Measurements from ENCODE around the gene HEBP1. TPM values are rescaled to one million over a fixed set of nuclear protein-coding genes. Genes with fewer than 3 reads are reported as not detected.
A peak's percentile ranks its signal among the peaks of the same experiment; 100 is the strongest.

Gene HEBP1
- total RNA-seq, 2 donors from 2014 or later: 39.9 to 57.8 TPM

- no peak for ATAC-seq (ENCODE audit: insufficient number of reproducible peaks, low FRiP score, low read depth)
- DNase-seq (ENCODE audit: low spot score): no peak
- Histone ChIP-seq H3K4me1 (ENCODE audit: control insufficient read depth in 1 of 2, low read depth in 2 of 2) (peaks cover 12 to 20% of the 10 kb centered on the region in 2 donors), H3K9me3 (no peaks in the 10 kb centered on the region), H3K36me3 (no peaks in the 10 kb centered on the region), H3K27me3 (replicated peaks; ENCODE audit: insufficient read depth) (no peaks in the 10 kb centered on the region), H3K27ac (peak overlapping the region in 1 of 2 donors; percentile 23), H3K4me3 (no peak overlapping the region)
- TF ChIP-seq, protein P1, sequence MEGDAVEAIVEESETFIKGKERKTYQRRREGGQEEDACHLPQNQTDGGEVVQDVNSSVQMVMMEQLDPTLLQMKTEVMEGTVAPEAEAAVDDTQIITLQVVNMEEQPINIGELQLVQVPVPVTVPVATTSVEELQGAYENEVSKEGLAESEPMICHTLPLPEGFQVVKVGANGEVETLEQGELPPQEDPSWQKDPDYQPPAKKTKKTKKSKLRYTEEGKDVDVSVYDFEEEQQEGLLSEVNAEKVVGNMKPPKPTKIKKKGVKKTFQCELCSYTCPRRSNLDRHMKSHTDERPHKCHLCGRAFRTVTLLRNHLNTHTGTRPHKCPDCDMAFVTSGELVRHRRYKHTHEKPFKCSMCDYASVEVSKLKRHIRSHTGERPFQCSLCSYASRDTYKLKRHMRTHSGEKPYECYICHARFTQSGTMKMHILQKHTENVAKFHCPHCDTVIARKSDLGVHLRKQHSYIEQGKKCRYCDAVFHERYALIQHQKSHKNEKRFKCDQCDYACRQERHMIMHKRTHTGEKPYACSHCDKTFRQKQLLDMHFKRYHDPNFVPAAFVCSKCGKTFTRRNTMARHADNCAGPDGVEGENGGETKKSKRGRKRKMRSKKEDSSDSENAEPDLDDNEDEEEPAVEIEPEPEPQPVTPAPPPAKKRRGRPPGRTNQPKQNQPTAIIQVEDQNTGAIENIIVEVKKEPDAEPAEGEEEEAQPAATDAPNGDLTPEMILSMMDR (IDR thresholded peaks at IDR 0.05): no peak
These were observed 24.5 kb upstream of the HEBP1 start for GRCh38 chr12:13024531-13024916.

- H3K27me3 ChIP-seq (replicated peaks; ENCODE audit: insufficient read depth): no peaks in the 10 kb centered on the region
- no peak overlapping the region for H3K4me3 ChIP-seq
- no peaks in the 10 kb centered on the region for H3K36me3 ChIP-seq
- no peaks in the 10 kb centered on the region for H3K9me3 ChIP-seq
- no peak for ATAC-seq (ENCODE audit: insufficient number of reproducible peaks, low FRiP score, low read depth)
- H3K4me1 ChIP-seq (ENCODE audit: control insufficient read depth in 1 of 2, low read depth in 2 of 2): peaks cover 12 to 20% of the 10 kb centered on the region in 2 donors
- peak overlapping the region in 1 of 2 donors; percentile 23 for H3K27ac ChIP-seq
- TF ChIP-seq, protein P1 (IDR thresholded peaks at IDR 0.05): peak; percentile 49
- DNase-seq (ENCODE audit: low spot score): no peak
These were observed 23.9 kb upstream of the HEBP1 start for GRCh38 chr12:13023811-13024530.

DNA sequence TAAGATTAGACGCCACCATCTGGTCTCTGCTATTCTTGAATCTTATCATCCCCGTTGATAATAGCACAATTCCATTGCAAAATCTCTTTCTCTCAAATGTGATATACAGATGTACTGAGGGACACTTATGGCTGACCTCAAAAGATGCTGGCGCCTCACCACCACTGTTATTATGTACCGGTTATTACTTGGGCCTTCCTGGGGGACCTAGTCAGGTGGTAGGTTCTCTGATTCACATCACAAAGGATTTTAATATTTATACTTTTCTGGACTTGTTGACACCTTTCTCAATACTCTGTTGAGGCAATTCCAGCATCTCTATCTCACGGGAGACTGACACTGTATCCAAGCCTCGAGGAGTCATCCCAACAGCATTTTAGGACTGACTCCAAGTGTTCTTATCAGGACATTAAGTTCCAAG lies 22.8 kb upstream of the HEBP1 start:
- peaks cover 12 to 20% of the 10 kb centered on the region in 2 donors for H3K4me1 ChIP-seq (ENCODE audit: control insufficient read depth in 1 of 2, low read depth in 2 of 2)
- H3K4me3 ChIP-seq: no peak overlapping the region
- H3K9me3 ChIP-seq: no peaks in the 10 kb centered on the region
- no peaks in the 10 kb centered on the region for H3K36me3 ChIP-seq
- TF ChIP-seq, protein P1 (IDR thresholded peaks at IDR 0.05): no peak
- ATAC-seq (ENCODE audit: insufficient number of reproducible peaks, low FRiP score, low read depth) (no peak), DNase-seq (ENCODE audit: low spot score) (no peak)
- no peaks in the 10 kb centered on the region for H3K27me3 ChIP-seq (replicated peaks; ENCODE audit: insufficient read depth)
- no peak overlapping the region for H3K27ac ChIP-seq

GRCh38 chr12:13011098-13011497 lies 11.0 kb upstream of the HEBP1 start:
- no peak for DNase-seq (ENCODE audit: low spot score)
- Histone ChIP-seq H3K9me3 (no peaks in the 10 kb centered on the region), H3K27me3 (replicated peaks; ENCODE audit: insufficient read depth) (no peaks in the 10 kb centered on the region), H3K4me3 (no peak overlapping the region), H3K36me3 (no peaks in the 10 kb centered on the region), H3K27ac (no peak overlapping the region), H3K4me1 (ENCODE audit: control insufficient read depth in 1 of 2, low read depth in 2 of 2) (no peaks in the 10 kb centered on the region)
- TF ChIP-seq, protein P1 (IDR thresholded peaks at IDR 0.05): no peak
- ATAC-seq (ENCODE audit: insufficient number of reproducible peaks, low FRiP score, low read depth): no peak

- no peaks in the 10 kb centered on the region for H3K9me3 ChIP-seq
- H3K4me3 ChIP-seq: no peak overlapping the region
- no peaks in the 10 kb centered on the region for H3K27me3 ChIP-seq (replicated peaks; ENCODE audit: insufficient read depth)
- H3K27ac ChIP-seq: no peak overlapping the region
- TF ChIP-seq, protein P1 (IDR thresholded peaks at IDR 0.05): no peak
- no peak for ATAC-seq (ENCODE audit: insufficient number of reproducible peaks, low FRiP score, low read depth)
- no peaks in the 10 kb centered on the region for H3K4me1 ChIP-seq (ENCODE audit: control insufficient read depth in 1 of 2, low read depth in 2 of 2)
- no peaks in the 10 kb centered on the region for H3K36me3 ChIP-seq
- DNase-seq (ENCODE audit: low spot score): no peak
These were observed 8.8 kb upstream of the HEBP1 start for GRCh38 chr12:13008741-13009380.
